IPS-11a (cell line): Measurements from ENCODE around the gene ZDHHC8.

Experiments
- H3K4me3 ChIP-seq: one replicate; pipeline ENCODE4 v1.5.1; 2013; ENCODE audit warnings: low read depth, low read length, control low read depth

Gene ZDHHC8

DNA sequence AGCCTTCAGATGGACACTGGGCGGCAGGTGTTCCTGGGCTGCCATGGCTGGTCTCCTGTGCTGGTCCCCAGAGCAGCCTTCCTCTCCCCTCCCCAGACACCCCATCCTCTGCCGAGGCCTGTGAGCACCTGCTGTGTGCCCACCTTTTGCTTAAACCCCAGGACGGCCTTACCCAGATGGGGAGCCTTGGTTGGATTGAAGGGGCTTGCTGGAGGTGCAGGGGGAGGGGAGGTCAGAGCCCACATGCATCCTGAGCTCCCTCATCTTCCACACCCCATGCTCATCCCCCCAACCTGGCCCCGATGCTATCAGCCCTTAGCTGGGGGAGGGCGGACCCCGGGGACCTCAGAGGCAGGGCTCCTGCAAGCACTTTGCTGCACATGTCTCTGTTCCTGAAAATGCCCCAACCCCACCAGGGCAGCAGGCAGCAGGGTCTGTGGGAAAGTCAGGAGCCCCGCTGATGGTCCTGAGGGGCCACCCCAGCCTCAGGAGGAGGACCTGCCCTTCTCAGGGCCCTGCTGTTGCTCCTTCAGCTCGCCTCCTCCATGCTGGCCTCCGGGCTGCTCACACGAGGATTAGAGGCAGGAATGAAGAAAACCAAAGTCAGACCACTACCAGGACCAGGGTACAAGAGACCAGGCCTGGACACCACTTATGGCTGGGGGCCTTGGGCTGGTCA, 60.8 kb downstream of the ZDHHC8 start:
- no peak overlapping the region for H3K4me3 ChIP-seq

- H3K4me3 ChIP-seq, result no peak overlapping the region
These were observed 61.6 kb downstream of the ZDHHC8 start for GRCh38 chr22:20192972-20193760.

DNA sequence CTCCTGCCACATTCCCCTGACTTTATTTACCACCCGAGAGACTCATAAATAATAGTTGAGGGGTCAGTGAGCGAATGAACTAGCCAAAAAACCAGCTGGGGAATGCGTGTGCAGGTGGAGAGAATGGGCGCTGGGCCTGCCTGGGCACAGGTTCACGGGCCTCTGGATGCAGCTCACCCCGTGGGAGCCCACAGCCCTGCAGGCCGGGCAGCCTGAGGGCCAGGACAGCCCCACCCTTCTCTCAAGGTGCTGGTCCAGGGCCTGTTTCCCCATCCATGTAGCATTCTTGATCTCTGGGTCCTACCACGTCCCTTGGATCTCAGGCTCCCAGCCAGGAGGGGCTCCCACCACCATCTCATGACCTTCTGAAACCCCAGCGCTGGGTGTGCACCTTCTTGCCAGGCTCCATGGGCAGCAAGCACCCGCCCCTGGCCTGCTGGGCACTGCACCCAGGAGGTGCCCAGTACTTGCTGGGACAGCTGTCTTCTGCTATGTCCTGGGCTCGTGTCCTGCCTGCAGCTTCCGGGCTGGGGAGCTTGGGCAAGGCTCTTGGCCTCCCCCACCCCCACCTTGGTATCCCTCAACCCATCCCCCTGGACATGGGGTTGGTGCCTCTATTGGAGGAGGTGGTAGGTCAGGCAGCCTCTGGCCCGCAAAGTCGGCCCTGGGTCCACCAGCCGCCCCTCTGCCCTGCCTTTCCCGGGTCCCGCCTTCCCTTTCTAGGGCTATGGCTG, 62.3 kb downstream of the ZDHHC8 start:
- no peak overlapping the region for H3K4me3 ChIP-seq

DNA sequence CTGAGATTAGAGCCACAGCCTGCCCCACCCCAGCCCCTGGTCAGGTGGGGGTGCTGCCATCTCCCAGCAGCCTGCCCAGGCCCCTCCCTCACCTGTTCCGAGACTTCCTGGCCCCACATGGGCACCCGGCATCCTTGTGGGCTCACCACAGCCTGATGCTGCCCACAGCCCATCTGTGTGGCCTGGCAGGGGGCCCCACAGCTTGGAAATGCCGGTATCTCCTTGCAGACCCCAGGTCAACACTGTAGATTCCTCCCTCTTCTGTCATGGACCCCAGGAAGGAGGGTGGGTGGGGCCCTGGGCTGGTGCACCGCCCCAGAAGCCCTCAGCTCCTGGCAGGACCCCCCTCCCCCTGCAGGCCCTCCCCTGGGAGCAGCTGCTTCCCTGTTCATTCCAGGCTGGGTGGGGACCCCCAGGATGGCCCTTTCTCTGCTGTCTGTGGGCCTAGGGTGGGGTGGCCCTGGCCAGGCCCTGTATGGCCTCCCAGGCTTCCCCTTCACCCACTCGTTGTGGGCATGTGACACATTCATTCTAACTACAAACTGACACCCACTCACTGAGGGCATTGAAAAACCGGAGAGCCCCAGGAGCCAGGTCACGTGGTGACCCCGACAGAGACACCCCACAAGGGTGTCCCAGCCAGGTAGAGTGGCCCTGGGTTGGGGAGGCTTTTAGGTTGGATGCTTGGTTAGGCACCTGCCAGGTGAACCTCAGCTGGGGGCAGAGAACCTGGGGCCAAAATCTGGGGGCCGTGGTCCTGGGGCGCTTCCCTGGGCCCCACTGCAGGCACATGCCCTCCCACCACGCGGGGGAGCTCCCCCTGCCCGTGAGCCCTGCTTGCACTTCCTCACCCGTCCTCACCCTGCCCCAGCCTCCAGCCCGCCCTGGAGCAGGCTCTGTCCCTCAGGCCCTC, 63.3 kb downstream of the ZDHHC8 start:
- H3K4me3 ChIP-seq, result no peak overlapping the region

DNA sequence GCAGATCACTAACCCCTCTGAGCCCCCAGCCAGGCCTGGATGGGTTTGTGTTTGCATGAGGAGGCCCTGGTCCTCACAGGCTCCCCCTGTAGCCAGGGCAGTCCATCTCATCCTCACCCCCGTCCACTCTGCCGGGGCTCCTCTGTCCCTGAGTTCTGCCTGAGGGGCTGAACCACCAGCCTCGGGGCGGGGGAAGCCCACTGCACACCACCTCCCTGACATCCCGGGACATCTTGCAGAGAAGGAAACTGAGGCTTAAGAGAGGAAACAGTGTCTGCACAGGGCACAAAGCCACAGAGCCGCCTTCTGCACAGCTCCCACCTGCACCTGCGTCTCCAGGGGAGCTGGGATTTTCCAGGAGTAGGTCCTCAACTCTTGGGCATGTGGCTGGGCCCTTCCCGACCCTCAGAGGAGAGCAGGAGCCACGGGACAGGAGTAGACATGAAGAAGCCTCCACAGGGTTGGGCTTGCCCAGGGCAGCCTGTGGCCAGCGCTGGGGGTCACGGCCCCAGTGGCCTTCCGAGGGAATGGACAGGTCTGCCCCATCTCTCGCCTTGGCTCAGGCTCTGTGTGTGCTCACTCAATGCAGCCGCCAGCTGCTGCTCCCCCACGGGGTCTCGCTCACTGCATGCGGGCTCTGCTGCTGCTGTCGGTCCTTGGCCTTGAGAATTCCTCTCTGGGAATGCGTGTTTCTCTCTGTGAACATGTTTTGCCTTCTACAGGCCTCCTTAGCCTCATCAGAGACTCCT, 64.7 kb downstream of the ZDHHC8 start:
- no peak overlapping the region for H3K4me3 ChIP-seq
